HEK293 (cell line): Measurements from ENCODE around the gene GNL3.

Experiments
- BCL11A ChIP-seq: fragments of 450-650 bp; formaldehyde crosslinking; IDR thresholded peaks from 2 replicates; pipeline ENCODE4 v1.5.1; 2016; ENCODE audit warnings: low read depth, missing biosample characterization, missing genetic modification characterization
- BCL6B ChIP-seq: fragments of 450-650 bp; formaldehyde crosslinking; IDR thresholded peaks from 2 replicates; pipeline ENCODE4 v1.5.1; 2017; ENCODE audit warnings: missing biosample characterization, missing genetic modification characterization
- GLI4 ChIP-seq: fragments of 450-650 bp; formaldehyde crosslinking; IDR thresholded peaks from 2 replicates; pipeline ENCODE4 v1.5.1; 2016; ENCODE audit warnings: missing biosample characterization, missing genetic modification characterization
- GLIS2 ChIP-seq: fragments of 450-650 bp; formaldehyde crosslinking; IDR thresholded peaks from 2 replicates; pipeline ENCODE4 v1.5.1; 2016; ENCODE audit warnings: missing biosample characterization, missing genetic modification characterization
- KLF17 ChIP-seq: fragments of 450-650 bp; formaldehyde crosslinking; IDR thresholded peaks from 2 replicates; pipeline ENCODE4 v1.5.1; 2016; ENCODE audit warnings: missing biosample characterization, missing genetic modification characterization
- KLF9 ChIP-seq: fragments of 450-650 bp; formaldehyde crosslinking; IDR thresholded peaks from 2 replicates; pipeline ENCODE4 v1.5.1; 2016; ENCODE audit warnings: missing biosample characterization, missing genetic modification characterization, low read depth
- PRDM2 ChIP-seq: fragments of 450-650 bp; formaldehyde crosslinking; IDR thresholded peaks from 2 replicates; pipeline ENCODE4 v1.5.1; 2016; ENCODE audit warnings: missing biosample characterization, missing genetic modification characterization, borderline replicate concordance
- SP3 ChIP-seq: fragments of 450-650 bp; formaldehyde crosslinking; IDR thresholded peaks from 2 replicates; pipeline ENCODE4 v1.5.1; 2016; ENCODE audit warnings: missing biosample characterization, missing genetic modification characterization
- SP7 ChIP-seq: fragments of 450-650 bp; formaldehyde crosslinking; IDR thresholded peaks from 2 replicates; pipeline ENCODE4 v1.5.1; 2016; ENCODE audit warnings: missing biosample characterization, missing genetic modification characterization
- TCF7L2 ChIP-seq: IDR thresholded peaks from 2 replicates; pipeline ENCODE4 v1.6.1; 2011; ENCODE audit warnings: low read depth, mild to moderate bottlenecking, inconsistent platforms, low read length, moderate library complexity, borderline replicate concordance
- ZBTB44 ChIP-seq: fragments of 450-650 bp; IDR thresholded peaks from 2 replicates; pipeline ENCODE4 v1.5.1; 2018; ENCODE audit warnings: missing biosample characterization, mild to moderate bottlenecking, missing genetic modification characterization
- ZBTB48 ChIP-seq: fragments of 450-650 bp; formaldehyde crosslinking; IDR thresholded peaks from 2 replicates; pipeline ENCODE4 v1.5.1; 2016; ENCODE audit warnings: missing biosample characterization, missing genetic modification characterization
- ZBTB49 ChIP-seq: fragments of 450-650 bp; formaldehyde crosslinking; IDR thresholded peaks from 2 replicates; pipeline ENCODE4 v1.5.1; 2016; ENCODE audit warnings: missing biosample characterization, missing genetic modification characterization, low read depth
- ZNF112 ChIP-seq: fragments of 450-650 bp; formaldehyde crosslinking; IDR thresholded peaks from 2 replicates; pipeline ENCODE4 v1.5.0; 2017; ENCODE audit warnings: missing biosample characterization, missing genetic modification characterization
- ZNF146 ChIP-seq: fragments of 450-650 bp; formaldehyde crosslinking; IDR thresholded peaks from 2 replicates; pipeline ENCODE4 v1.5.1; 2016; ENCODE audit warnings: missing biosample characterization, missing genetic modification characterization
- ZNF184 ChIP-seq: fragments of 450-650 bp; IDR thresholded peaks from 2 replicates; pipeline ENCODE4 v1.5.1; 2018; ENCODE audit warnings: missing biosample characterization, mild to moderate bottlenecking, missing genetic modification characterization
- ZNF274 ChIP-seq, 2 experiments: fragments of 200-500 bp in 1 of 2; fragments of 450-650 bp in 1 of 2; sonication (Bioruptor generic) in 1 of 2; formaldehyde crosslinking in 1 of 2; IDR thresholded peaks; 2 replicates each; pipeline versions ENCODE4 v1.5.1 to v1.6.1; 2014 to 2016; ENCODE audit warnings: borderline replicate concordance in 1 of 2, inconsistent platforms in 1 of 2, low read length in 1 of 2, missing biosample characterization in 1 of 2, missing genetic modification characterization in 1 of 2
- ZNF302 ChIP-seq: fragments of 450-650 bp; formaldehyde crosslinking; IDR thresholded peaks from 2 replicates; pipeline ENCODE4 v1.5.1; 2016; ENCODE audit warnings: missing biosample characterization, missing genetic modification characterization, low read depth
- ZNF324 ChIP-seq: fragments of 450-650 bp; formaldehyde crosslinking; IDR thresholded peaks from 2 replicates; pipeline ENCODE4 v1.5.1; 2016; ENCODE audit warnings: missing biosample characterization, missing genetic modification characterization
- ZNF335 ChIP-seq: fragments of 450-650 bp; formaldehyde crosslinking; conservative IDR thresholded peaks from 2 replicates; pipeline ENCODE4 v1.5.1; 2016; ENCODE audit warnings: missing biosample characterization, missing genetic modification characterization
- ZNF48 ChIP-seq: fragments of 450-650 bp; formaldehyde crosslinking; IDR thresholded peaks from 2 replicates; pipeline ENCODE4 v1.5.1; 2016; ENCODE audit warnings: missing biosample characterization, missing genetic modification characterization
- ZNF530 ChIP-seq: fragments of 450-650 bp; formaldehyde crosslinking; IDR thresholded peaks from 2 replicates; pipeline ENCODE4 v1.5.1; 2016; ENCODE audit warnings: low read depth, missing biosample characterization, missing genetic modification characterization
- ZNF610 ChIP-seq: fragments of 450-650 bp; formaldehyde crosslinking; IDR thresholded peaks from 2 replicates; pipeline ENCODE4 v1.5.1; 2016; ENCODE audit warnings: missing biosample characterization, missing genetic modification characterization, borderline replicate concordance
- ZNF701 ChIP-seq: fragments of 450-650 bp; formaldehyde crosslinking; IDR thresholded peaks from 2 replicates; pipeline ENCODE4 v1.5.1; 2016; ENCODE audit warnings: missing biosample characterization, missing genetic modification characterization

GNL3 gene

GRCh38 chr3:52685709-52686691 lies at the start of gene GNL3, which contains the start of gene PBRM1 (continued):
- TF ChIP-seq ZNF302 (tag by site-specific recombination) (no peak), ZNF184 (no peak), ZNF274 (IDR thresholded peaks at IDR 0.05; ENCODE audit: low read length) (no peak), ZNF274 (tag by site-specific recombination; IDR thresholded peaks at IDR 0.05; ENCODE audit: borderline replicate concordance) (no peak), ZNF146 (tag by site-specific recombination) (0 out of 2 replicates have a peak, but pooled peaks have one; percentile 12), ZNF335 (tag by site-specific recombination) (peak; percentile 22; the same call in 1 of the 2 replicates), ZNF530 (tag by site-specific recombination) (no peak), BCL6B (tag by site-specific recombination) (no peak), ZNF701 (no peak), ZBTB48 (tag by site-specific recombination) (no peak), SP7 (peak; percentile 68), TCF7L2 (no peak), PRDM2 (no peak), ZNF610 (tag by site-specific recombination) (no peak), ZNF324 (tag by site-specific recombination) (peak; percentile 78; the same call in 1 of the 2 replicates), ZBTB44 (no peak), ZNF48 (tag by site-specific recombination) (no peak), ZNF112 (tag by site-specific recombination) (no peak), GLI4 (no peak), BCL11A (no peak), ZBTB49 (tag by site-specific recombination) (no peak), KLF9 (peak; percentile 46; the same call in 1 of the 2 replicates), GLIS2 (tag by site-specific recombination) (no peak), KLF17 (tag by site-specific recombination) (peak; percentile 62), SP3 (no peak; the same call in none of the 2 replicates)
